CD4-positive, alpha-beta T cell (primary cell): Measurements from ENCODE around the gene SCO2. TPM values are rescaled to one million over a fixed set of nuclear protein-coding genes. Genes with fewer than 3 reads are reported as not detected.
"Not testable (repeated sequence)": the region's sequence is repeated elsewhere in the genome, so short reads cannot be mapped to it uniquely, and the experiment has no call there.

Experiments used
- ATAC-seq: fragments of 200-7000 bp; cut with Tn5 transposase; one replicate; pipeline ENCODE4 v1.10.0; 2022; ENCODE audit warnings: mild to moderate bottlenecking; ENCODE audit not compliant: poor library complexity
- CTCF ChIA-PET: fragments of 350-600 bp; sonication (Branson Sonifier 250); formaldehyde crosslinking; loops from one replicate; lab custom pipeline; 2021; ENCODE audit warnings: antibody characterized with exemption, inconsistent platforms; lab: Charles Lee
- POLR2A ChIA-PET: fragments of 350-600 bp; sonication (Branson Sonifier 250); formaldehyde crosslinking; loops from one replicate; lab custom pipeline; 2021; ENCODE audit warnings: antibody characterized with exemption, inconsistent platforms; lab: Charles Lee
- DNase-seq, 14 experiments: peaks; one replicate each; pipeline ENCODE4 v3.0.0-alpha.2; 2013 to 2020; ENCODE audit warnings: mixed read lengths in 2 of 14
- H3K27ac ChIP-seq, 2 donors: one replicate each; pipeline versions ENCODE4 v1.5.1 to v1.7.0; 2013; ENCODE audit warnings: low read length in 2 of 2, low read depth in 1 of 2, mild to moderate bottlenecking in 1 of 2
- H3K27me3 ChIP-seq, 2 experiments: 1 replicate in 1 of 2; 2 replicates in 1 of 2; pipeline versions ENCODE4 v1.6.1 to v1.7.0; 2013; ENCODE audit warnings: low read length in 2 of 2, control low read depth in 1 of 2, mild to moderate bottlenecking in 1 of 2, moderate library complexity in 1 of 2; ENCODE audit not compliant: insufficient read depth in 2 of 2, control insufficient read depth in 1 of 2
- H3K36me3 ChIP-seq: one replicate; pipeline ENCODE4 v1.6.1; 2013; ENCODE audit warnings: low read length, control low read depth; ENCODE audit not compliant: insufficient read depth
- H3K4me1 ChIP-seq: one replicate; pipeline ENCODE4 v1.6.1; 2013; ENCODE audit warnings: low read length, control low read depth; ENCODE audit not compliant: insufficient read depth
- H3K4me3 ChIP-seq: one replicate; pipeline ENCODE4 v1.5.1; 2013; ENCODE audit warnings: mild to moderate bottlenecking, low read length, moderate library complexity
- H3K9me3 ChIP-seq, 2 experiments: 1 replicate in 1 of 2; 2 replicates in 1 of 2; pipeline versions ENCODE4 v1.6.1 to v1.7.0; 2013; ENCODE audit warnings: low read length in 2 of 2, mild to moderate bottlenecking in 2 of 2, control low read depth in 1 of 2, moderate library complexity in 1 of 2; ENCODE audit not compliant: control insufficient read depth in 1 of 2, insufficient read depth in 1 of 2
- H3K27ac Mint-ChIP-seq: one replicate; pipeline ENCODE4 v1.8.0; 2020; ENCODE audit warnings: mixed read lengths
- H3K27me3 Mint-ChIP-seq: one replicate; pipeline ENCODE4 v1.8.0; 2021; ENCODE audit warnings: mixed read lengths
- H3K36me3 Mint-ChIP-seq: one replicate; pipeline ENCODE4 v1.8.0; 2021; ENCODE audit warnings: low read depth, mixed read lengths
- H3K4me1 Mint-ChIP-seq: one replicate; pipeline ENCODE4 v1.8.0; 2021; ENCODE audit warnings: low read depth, mixed read lengths
- H3K4me3 Mint-ChIP-seq: one replicate; pipeline ENCODE4 v1.8.0; 2020; ENCODE audit warnings: mild to moderate bottlenecking, mixed read lengths
- H3K9me3 Mint-ChIP-seq: one replicate; pipeline ENCODE4 v1.8.0; 2020; ENCODE audit warnings: mixed read lengths
- CTCF ChIP-seq: fragments of 200-600 bp; IDR thresholded peaks from one replicate; pipeline ENCODE4 v1.8.0; 2022; ENCODE audit warnings: antibody characterized with exemption, mild to moderate bottlenecking
- intact Hi-C, 2 experiments: fragments of 100-400 bp; cut with DNase I in 1 of 2; cut with micrococcal nuclease in 1 of 2; formaldehyde crosslinking; loops; one replicate each; pipeline versions ENCODE4 v1.15.1 to v1.9.0; 2023 to 2025; cut with DNase I, micrococcal nuclease
- total RNA-seq, 174 experiments: library from RNA in 2 of 174; stranded (reverse) in 2 of 174; gene quantifications; one replicate each; pipeline ENCODE4 v1.2.3 and lab custom pipeline; 2021 to 2026

SCO2 gene
- total RNA-seq, 2 experiments from 2014 or later = 0.61 to 5.6 TPM

- Mint-ChIP-seq H3K9me3 (no peaks in the 10 kb centered on the region), H3K27me3 (peaks cover 13% of the 10 kb centered on the region), H3K36me3 (no peaks in the 10 kb centered on the region), H3K27ac (no peak overlapping the region), H3K4me3 (no peak overlapping the region), H3K4me1 (peaks cover 36% of the 10 kb centered on the region)
- DNase-seq = peak in 1 of 14 experiments; percentile 6
- CTCF ChIA-PET = interaction anchor here (1.2 kb wide), 2 partner anchors 9 to 13 kb away, joined by 3 to 5 read pairs; partner anchors contain the start of gene SCO2
- Histone ChIP-seq H3K36me3 (no peaks in the 10 kb centered on the region), H3K9me3 (no peaks in the 10 kb centered on the region), H3K4me3 (no peak overlapping the region), H3K4me1 (peaks cover 64% of the 10 kb centered on the region), H3K27ac (no peak overlapping the region), H3K27me3 (no peaks in the 10 kb centered on the region)
- ATAC-seq = no peak
- intact Hi-C loops = no loop called here
- POLR2A ChIA-PET = interaction anchor here (0.7 to 10.0 kb wide), 3 partner anchors 8 to 13 kb away, joined by 4 to 258 read pairs (median 5); partner anchors contain the start of genes KLHDC7B, SCO2 and TYMP
- TF ChIP-seq CTCF = no peak
Measured at GRCh38 chr22:50535113-50535512, 9.7 kb upstream of the SCO2 start.

- peak in 4 of 14 experiments; percentile 7 to 54 (median 46) for DNase-seq
- Mint-ChIP-seq H3K4me3 (peak overlapping the region; percentile 67), H3K4me1 (peaks cover 26% of the 10 kb centered on the region), H3K27ac (peak overlapping the region; percentile 88), H3K27me3 (peaks cover 13% of the 10 kb centered on the region)
- H3K9me3 Mint-ChIP-seq, H3K4me3 ChIP-seq, H3K27me3 ChIP-seq, H3K36me3 Mint-ChIP-seq, intact Hi-C loops, H3K27ac ChIP-seq, H3K36me3 ChIP-seq, H3K9me3 ChIP-seq, ATAC-seq, CTCF ChIA-PET: not testable (repeated sequence)
- peaks cover 64% of the 10 kb centered on the region for H3K4me1 ChIP-seq
- POLR2A ChIA-PET = interaction anchor here (0.7 to 10.0 kb wide), 3 partner anchors 7 to 14 kb away, joined by 3 to 258 read pairs (median 5); partner anchors contain the start of genes KLHDC7B, SCO2 and TYMP
Measured at GRCh38 chr22:50533856-50534711, 8.7 kb upstream of the SCO2 start.

- no peaks in the 10 kb centered on the region for H3K9me3 ChIP-seq
- ATAC-seq (no peak), DNase-seq (peak in 1 of 14 experiments; percentile 8)
- Mint-ChIP-seq H3K9me3 (no peaks in the 10 kb centered on the region), H3K4me1 (peaks cover 30% of the 10 kb centered on the region), H3K27me3 (peaks cover 13% of the 10 kb centered on the region), H3K4me3 (peak overlapping the region; percentile 86), H3K36me3 (no peaks in the 10 kb centered on the region), H3K27ac (peak overlapping the region; percentile 88)
- H3K4me1 ChIP-seq = peaks cover 64% of the 10 kb centered on the region
- ChIA-PET POLR2A (interaction anchor here (0.6 to 10.0 kb wide), 6 partner anchors 6 to 25 kb away, joined by 3 to 258 read pairs (median 6); partner anchors contain the start of genes LMF2, NCAPH2, SCO2 and TYMP), CTCF (interaction anchor here (0.7 to 1.0 kb wide), 2 partner anchors 12 to 30 kb away, joined by 3 to 4 read pairs; partner anchors contain the start of gene SYCE3)
- no peak overlapping the region for H3K4me3 ChIP-seq
- H3K36me3 ChIP-seq = no peaks in the 10 kb centered on the region
- TF ChIP-seq CTCF = no peak
- H3K27ac ChIP-seq = no peak overlapping the region
- intact Hi-C loops = no loop called here
- no peaks in the 10 kb centered on the region for H3K27me3 ChIP-seq
Measured at GRCh38 chr22:50532824-50533796, 7.7 kb upstream of the SCO2 start.
